GM23338 (cell line): ENCODE data around the gene SCN4A. TPM values are rescaled to one million over a fixed set of nuclear protein-coding genes. Genes with fewer than 3 reads are reported as not detected.

ENCODE experiments used
- ATAC-seq: fragments of 200-7000 bp; cut with Tn5 transposase; 3 replicates; pipeline ENCODE4 v1.9.1; 2020
- DNase-seq: peaks from one replicate; pipeline ENCODE4 v3.0.0-alpha.2; 2015; ENCODE audit warnings: low spot score
- H2AFZ ChIP-seq: fragments of 200-600 bp; sonication (generic); 2 replicates; pipeline ENCODE4 v1.8.0; 2016; ENCODE audit warnings: antibody characterized with exemption, mild to moderate bottlenecking, moderate library complexity
- H3F3A ChIP-seq: fragments of 200-600 bp; sonication (generic); replicated peaks from 2 replicates; pipeline ENCODE4 v1.8.0; 2017; ENCODE audit warnings: antibody characterized with exemption, mixed run types, low read depth
- H3K27ac ChIP-seq: fragments of 200-600 bp; sonication (generic); 2 replicates; pipeline ENCODE4 v1.6.1; 2016; ENCODE audit warnings: low read depth
- H3K27me3 ChIP-seq: fragments of 200-600 bp; sonication (generic); 2 replicates; pipeline ENCODE4 v1.8.0; 2016; ENCODE audit warnings: mild to moderate bottlenecking, mixed run types, moderate library complexity; ENCODE audit not compliant: insufficient read depth
- H3K36me3 ChIP-seq: fragments of 200-600 bp; sonication (generic); 2 replicates; pipeline ENCODE4 v1.8.0; 2016; ENCODE audit warnings: mild to moderate bottlenecking; ENCODE audit not compliant: insufficient read depth
- H3K4me1 ChIP-seq: fragments of 200-600 bp; sonication (generic); 2 replicates; pipeline ENCODE4 v1.8.0; 2016; ENCODE audit warnings: mild to moderate bottlenecking, moderate library complexity; ENCODE audit not compliant: insufficient read depth
- H3K4me2 ChIP-seq: fragments of 200-600 bp; sonication (generic); 2 replicates; pipeline ENCODE4 v1.7.1; 2017; ENCODE audit warnings: mixed run types
- H3K4me3 ChIP-seq: fragments of 200-600 bp; sonication (generic); 2 replicates; pipeline ENCODE4 v1.6.1; 2016; ENCODE audit warnings: mixed run types
- H3K79me2 ChIP-seq: fragments of 200-600 bp; sonication (generic); replicated peaks from 2 replicates; pipeline ENCODE4 v1.8.0; 2017; ENCODE audit warnings: mild to moderate bottlenecking; ENCODE audit not compliant: insufficient read depth
- H3K9me2 ChIP-seq: fragments of 200-600 bp; sonication (generic); 2 replicates; pipeline ENCODE4 v1.8.0; 2017; ENCODE audit not compliant: insufficient read depth
- H4K20me1 ChIP-seq: fragments of 200-600 bp; sonication (generic); replicated peaks from 2 replicates; pipeline ENCODE4 v1.8.0; 2017; ENCODE audit warnings: mild to moderate bottlenecking; ENCODE audit not compliant: insufficient read depth
- H3K27ac Mint-ChIP-seq: 2 replicates; pipeline ENCODE4 v1.8.0; 2020; ENCODE audit warnings: inconsistent platforms, mild to moderate bottlenecking, moderate library complexity, mixed read lengths
- H3K27me3 Mint-ChIP-seq: 3 replicates; pipeline ENCODE4 v1.8.0; 2022; ENCODE audit warnings: low read depth, mild to moderate bottlenecking, moderate library complexity, mixed read lengths, inconsistent platforms; ENCODE audit not compliant: insufficient read depth, poor library complexity
- H3K36me3 Mint-ChIP-seq: 3 replicates; pipeline ENCODE4 v1.8.0; 2021; ENCODE audit warnings: low read depth, mild to moderate bottlenecking, inconsistent platforms, moderate library complexity, mixed read lengths
- H3K4me1 Mint-ChIP-seq: 3 replicates; pipeline ENCODE4 v1.8.0; 2020; ENCODE audit warnings: mild to moderate bottlenecking, inconsistent platforms, mixed read lengths
- H3K4me3 Mint-ChIP-seq: 3 replicates; pipeline ENCODE4 v1.8.0; 2021; ENCODE audit warnings: moderate library complexity, mild to moderate bottlenecking, inconsistent platforms, mixed read lengths
- H3K9me3 Mint-ChIP-seq: 3 replicates; pipeline ENCODE4 v1.8.0; 2020; ENCODE audit warnings: moderate library complexity, mild to moderate bottlenecking, inconsistent platforms, mixed read lengths
- ETS1 ChIP-seq: IDR thresholded peaks from 2 replicates; pipeline ENCODE4 v1.6.1; 2016; ENCODE audit warnings: antibody characterized with exemption
- EZH2 ChIP-seq: fragments of 200-600 bp; sonication (generic); IDR thresholded peaks from one replicate; pipeline ENCODE4 v1.8.0; 2017; ENCODE audit warnings: antibody characterized with exemption, mild to moderate bottlenecking, low read depth; ENCODE audit not compliant: unreplicated experiment
- EZH2phosphoT487 ChIP-seq: fragments of 200-600 bp; sonication (generic); IDR thresholded peaks from one replicate; pipeline ENCODE4 v1.8.1; 2018; ENCODE audit warnings: antibody characterized with exemption; ENCODE audit not compliant: unreplicated experiment
- JUNB ChIP-seq: IDR thresholded peaks from one replicate; pipeline ENCODE4 v1.6.1; 2016; ENCODE audit warnings: antibody characterized with exemption; ENCODE audit not compliant: unreplicated experiment
- NANOG ChIP-seq: IDR thresholded peaks from 2 replicates; pipeline ENCODE4 v1.6.1; 2016; ENCODE audit warnings: antibody characterized with exemption, borderline replicate concordance
- POLR2AphosphoS5 ChIP-seq: IDR thresholded peaks from 2 replicates; pipeline ENCODE4 v1.6.1; 2016; ENCODE audit warnings: antibody characterized with exemption, low read depth
- REST ChIP-seq: IDR thresholded peaks from one replicate; pipeline ENCODE4 v1.6.1; 2018; ENCODE audit warnings: antibody characterized with exemption; ENCODE audit not compliant: unreplicated experiment
- STAT1 ChIP-seq: IDR thresholded peaks from one replicate; pipeline ENCODE4 v1.6.1; 2016; ENCODE audit warnings: antibody characterized with exemption; ENCODE audit not compliant: unreplicated experiment
- ZNF114 ChIP-seq: fragments of 250-450 bp; sonication (Bioruptor Pico); IDR thresholded peaks from 2 replicates; pipeline ENCODE4 v1.5.0; 2020; ENCODE audit warnings: mild to moderate bottlenecking, moderate library complexity
- ZNF331 ChIP-seq: fragments of 250-450 bp; sonication (Bioruptor Pico); IDR thresholded peaks from 2 replicates; pipeline ENCODE4 v1.5.0; 2020; ENCODE audit warnings: low read depth, mild to moderate bottlenecking, moderate library complexity
- polyA plus RNA-seq: library from polyadenylated mRNA; unstranded; fragments of >200 nt; fragmentation: Nextera tagmentation; extraction: Ambion mirVana; gene quantifications from 2 replicates; pipeline ENCODE4 v1.2.1, GENCODE V29; 2016
- total RNA-seq: library from RNA; depleted of rRNA; stranded (reverse); fragments of >200 nt; shearing (Covaris generic); gene quantifications from 2 replicates; pipeline ENCODE4 v1.2.3, GENCODE V29; 2014

Gene SCN4A
- total and polyA plus RNA-seq, 2 experiments from 2014 or later, result 2.3 to 7.9 TPM

GRCh38 chr17:63947711-63948330 lies 24.9 kb downstream of the SCN4A start:
- H3K9me2 ChIP-seq, result no peaks in the 10 kb centered on the region
- H3K4me1 ChIP-seq, result no peaks in the 10 kb centered on the region
- Mint-ChIP-seq H3K4me3 (no peak overlapping the region), H3K9me3 (no peaks in the 10 kb centered on the region), H3K27ac (no peak overlapping the region), H3K27me3 (peaks cover 1% of the 10 kb centered on the region), H3K4me1 (peaks cover 2% of the 10 kb centered on the region; the same call in 1 of the 3 replicates), H3K36me3 (peaks cover 8% of the 10 kb centered on the region; the same call in 2 of the 3 replicates)
- no peak for TF ChIP-seq ZNF114 (CRISPR knock-in tag)
- no peak for TF ChIP-seq ZNF331
- TF ChIP-seq ETS1, result no peak
- TF ChIP-seq EZH2phosphoT487, result no peak
- no peak for TF ChIP-seq NANOG
- no peak for TF ChIP-seq STAT1
- no peak for TF ChIP-seq JUNB
- no peak for TF ChIP-seq EZH2
- TF ChIP-seq REST, result no peak
- TF ChIP-seq POLR2AphosphoS5, result no peak
- H3K27ac ChIP-seq, result no peak overlapping the region
- H3K4me3 ChIP-seq, result no peak overlapping the region
- H3K79me2 ChIP-seq, result no peaks in the 10 kb centered on the region
- no peaks in the 10 kb centered on the region for H3K27me3 ChIP-seq
- no peaks in the 10 kb centered on the region for H4K20me1 ChIP-seq
- no peak overlapping the region for H3K4me2 ChIP-seq
- H2AFZ ChIP-seq, result no peak overlapping the region
- DNase-seq (no peak), ATAC-seq (no peak)
- no peaks in the 10 kb centered on the region for H3F3A ChIP-seq
- no peaks in the 10 kb centered on the region for H3K36me3 ChIP-seq
